ENCODE data around the gene HACL1. TPM values are rescaled to one million over a fixed set of nuclear protein-coding genes. Genes with fewer than 3 reads are reported as not detected.

Gene HACL1
- polyA plus RNA-seq, 3 donors: 19.9 to 26.4 (median 24.9) TPM

DNA sequence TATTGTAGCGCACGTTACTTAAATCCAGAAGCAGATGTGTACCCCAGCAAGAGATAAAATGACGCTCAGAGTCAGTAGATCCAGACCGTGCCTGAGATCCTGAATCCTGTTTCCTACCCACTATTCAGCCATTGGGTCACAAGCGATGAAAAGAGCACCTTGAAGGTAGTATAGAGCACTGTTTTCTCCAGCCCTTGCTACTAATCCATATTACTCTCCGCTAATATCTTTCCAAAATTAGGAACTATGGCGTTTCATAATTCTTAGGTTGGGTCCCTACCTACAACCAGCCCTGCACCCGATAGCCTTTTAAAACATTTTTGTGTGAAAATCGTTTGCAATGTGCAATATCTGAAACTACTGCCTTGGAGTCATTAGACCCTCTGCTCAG lies 772 bp upstream of the HACL1 start:
- no peak for DNase-seq (ENCODE audit: extremely low read depth in 1 of 11, low read depth in 9 of 11, low spot score in 4 of 11)

DNA sequence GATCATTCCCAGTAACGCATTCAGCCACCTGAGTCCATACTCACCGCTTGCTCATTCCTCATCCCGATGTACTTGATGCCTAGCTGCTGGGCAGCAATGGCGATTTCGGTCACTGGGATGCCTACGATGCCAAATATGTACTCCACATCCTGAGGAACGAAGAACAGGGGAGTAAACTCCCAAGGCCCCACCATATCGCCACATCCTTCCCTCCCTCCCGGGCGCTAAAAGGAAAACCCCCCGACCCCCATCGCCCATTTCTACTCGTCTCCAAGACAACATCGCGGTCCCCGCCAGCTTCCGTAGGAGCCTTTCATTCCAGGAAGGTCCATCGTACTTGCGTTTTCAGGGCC lies 347 bp downstream of the HACL1 start:
- peak in 1 of 11 donors; percentile 29 for DNase-seq (ENCODE audit: extremely low read depth in 1 of 11, low read depth in 9 of 11, low spot score in 4 of 11)

DNA sequence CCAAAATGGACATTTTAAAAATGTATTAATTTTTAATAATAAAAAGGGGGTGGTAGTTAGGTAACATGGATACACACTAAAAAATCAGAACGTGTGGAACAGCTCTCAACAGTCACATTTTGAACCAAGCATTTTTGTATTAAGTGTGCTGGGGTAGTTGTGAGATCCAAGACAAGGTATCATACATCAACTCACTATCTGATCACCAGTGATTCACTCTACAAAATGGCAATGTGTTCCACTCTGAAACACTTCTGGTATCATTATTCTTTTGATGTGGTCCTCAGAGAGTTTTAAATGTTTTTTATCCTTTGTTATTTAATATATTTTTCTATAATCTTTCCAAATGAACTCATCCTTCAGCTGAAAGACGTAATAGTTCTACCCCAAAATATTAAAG lies 5.4 kb downstream of the HACL1 start:
- no peak for DNase-seq (ENCODE audit: extremely low read depth in 1 of 11, low read depth in 9 of 11, low spot score in 4 of 11)

DNA sequence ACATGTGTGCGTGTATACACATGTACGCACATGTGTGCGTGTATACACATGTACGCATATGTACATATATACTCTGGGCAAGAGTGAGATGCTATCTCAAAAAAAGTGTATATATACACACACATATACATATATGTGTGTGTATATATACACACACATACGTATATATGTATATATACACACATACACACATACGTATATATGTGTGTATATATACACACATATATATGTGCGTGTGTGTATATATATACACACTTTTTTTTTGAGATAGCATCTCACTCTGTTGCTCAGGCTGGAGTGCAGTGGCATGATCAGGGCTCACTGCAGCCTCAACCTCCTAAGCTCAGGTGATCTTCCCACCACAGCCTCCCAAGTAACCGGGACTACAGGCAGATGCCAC lies 8.4 kb downstream of the HACL1 start:
- DNase-seq (ENCODE audit: extremely low read depth in 1 of 11, low read depth in 9 of 11, low spot score in 4 of 11): no peak

DNA sequence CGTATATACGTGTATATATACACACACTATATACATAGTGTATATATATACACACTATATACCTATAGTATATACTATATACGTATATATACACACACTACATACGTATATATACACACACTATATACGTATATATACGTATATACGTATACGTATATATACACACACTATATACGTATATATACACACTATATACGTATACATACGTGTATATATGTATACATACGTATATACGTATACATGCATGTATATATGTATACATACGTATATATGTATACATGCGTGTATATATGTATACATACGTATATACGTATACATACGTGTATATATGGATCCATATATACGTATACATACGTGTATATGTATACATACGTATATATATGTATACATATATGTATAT lies 9.4 kb downstream of the HACL1 start:
- DNase-seq (ENCODE audit: extremely low read depth in 1 of 11, low read depth in 9 of 11, low spot score in 4 of 11): no peak

DNA sequence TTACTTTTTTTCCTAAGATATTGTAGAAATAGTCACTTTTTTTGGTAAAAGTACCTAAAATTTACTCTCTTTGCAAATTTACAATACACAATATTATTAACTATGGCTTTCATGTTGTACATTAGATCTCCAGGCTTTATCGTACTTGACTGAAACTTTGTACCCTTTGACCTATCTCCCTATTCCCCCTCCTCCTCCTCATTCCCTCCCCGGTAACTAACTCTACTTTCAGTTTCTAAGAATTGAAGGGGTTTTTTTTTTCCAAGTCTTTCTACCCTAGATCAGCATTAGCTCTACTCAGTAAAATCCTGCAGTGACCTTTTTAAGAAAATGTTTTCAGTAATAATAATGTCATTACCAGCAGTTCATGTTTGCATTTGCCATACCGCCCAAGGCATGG lies 10.1 kb downstream of the HACL1 start:
- DNase-seq (ENCODE audit: extremely low read depth in 1 of 11, low read depth in 9 of 11, low spot score in 4 of 11): no peak

DNA sequence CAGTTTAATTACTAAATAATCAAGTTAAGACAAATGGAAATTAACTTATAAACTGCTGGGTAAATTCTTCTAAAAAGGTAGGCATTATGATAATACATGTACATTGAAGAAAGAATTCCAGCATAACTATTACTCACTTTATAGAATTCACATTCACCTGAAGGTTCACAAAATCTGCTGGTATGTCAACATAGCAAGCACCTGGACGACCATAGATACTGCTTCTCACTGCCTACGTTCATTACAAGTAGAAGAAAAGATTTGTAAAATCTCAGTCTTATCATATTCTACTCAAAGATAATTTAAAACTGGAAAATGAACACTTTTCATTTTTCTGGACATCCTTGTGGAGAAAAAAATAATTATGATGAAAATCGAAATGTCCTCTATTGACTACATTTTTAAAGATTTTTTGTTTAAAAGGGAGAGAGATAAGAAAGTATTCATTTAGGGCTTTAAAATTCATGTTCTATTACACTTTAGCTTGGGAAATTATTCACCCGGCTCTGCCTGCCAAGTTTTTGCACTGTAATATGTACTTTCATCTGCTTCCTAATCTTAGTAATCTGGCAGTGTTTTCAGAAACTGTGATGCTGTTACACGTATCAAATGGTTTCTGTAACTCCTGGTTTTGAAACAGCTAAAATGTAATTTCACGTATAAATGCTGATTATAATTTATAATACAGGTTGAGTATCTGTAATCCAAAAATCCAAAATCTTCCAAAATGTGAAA lies 16.1 kb downstream of the HACL1 start:
- no peak for DNase-seq (ENCODE audit: extremely low read depth in 1 of 11, low read depth in 9 of 11, low spot score in 4 of 11)

DNA sequence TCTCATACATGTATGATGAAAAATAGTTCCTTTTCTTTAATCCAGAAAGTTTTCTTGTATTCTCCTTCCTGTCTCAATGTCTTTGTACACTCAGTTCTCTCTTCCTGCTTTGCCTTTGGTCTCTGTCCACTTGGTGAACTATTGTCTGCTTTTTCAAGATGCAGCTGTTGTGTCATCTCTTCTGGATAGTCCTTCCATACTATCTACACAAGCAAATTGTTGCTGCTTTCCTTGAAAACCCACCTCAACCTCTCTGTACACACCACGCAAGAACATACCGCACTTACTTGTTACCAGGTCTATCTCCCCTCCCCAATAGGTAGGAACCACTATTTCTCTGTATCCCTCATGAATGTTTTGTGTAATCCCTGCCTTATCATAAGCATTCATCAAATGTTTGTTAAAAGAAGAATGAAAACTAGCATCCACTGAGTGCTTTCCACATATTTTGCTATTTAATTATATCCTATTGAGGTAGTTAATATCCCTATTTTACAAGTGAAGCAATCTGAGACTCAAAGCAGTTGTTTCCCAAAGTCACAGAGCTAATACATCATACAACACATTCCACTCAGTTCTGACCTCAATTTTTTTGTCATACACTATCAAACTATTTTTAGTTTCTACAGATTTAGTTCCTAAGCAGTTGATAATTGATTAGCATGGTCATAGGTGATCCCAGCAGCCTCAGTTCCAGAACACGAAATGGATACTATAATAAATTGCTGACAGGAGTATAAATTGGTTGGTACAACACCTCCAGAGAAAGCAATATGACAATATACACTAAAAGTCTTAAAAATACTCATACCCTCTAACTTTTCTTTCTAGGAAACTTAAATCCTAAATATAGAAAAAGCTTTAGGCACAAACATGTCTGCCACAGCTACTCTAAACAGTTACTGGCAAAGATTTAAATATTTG lies 19.6 kb downstream of the HACL1 start:
- DNase-seq (ENCODE audit: extremely low read depth in 1 of 11, low read depth in 9 of 11, low spot score in 4 of 11): no peak

DNA sequence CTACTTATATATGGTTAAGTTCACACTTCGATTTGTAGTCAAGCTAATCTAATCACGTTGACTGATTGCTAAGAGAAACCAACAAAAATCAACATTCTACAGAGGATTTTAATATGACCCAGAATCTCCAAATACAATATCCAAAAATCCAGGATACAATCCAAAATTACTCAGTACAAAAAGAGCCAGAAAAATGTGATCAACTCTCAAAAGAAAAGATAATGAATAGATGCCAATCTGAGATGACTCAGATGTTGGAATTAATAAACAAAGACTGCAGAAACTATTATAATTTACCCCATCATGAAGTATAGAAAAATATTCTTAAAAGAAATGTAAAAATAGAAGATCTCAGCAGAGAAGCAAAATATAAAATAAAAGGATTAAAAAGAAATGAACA lies 22.3 kb downstream of the HACL1 start:
- DNase-seq (ENCODE audit: extremely low read depth in 1 of 11, low read depth in 9 of 11, low spot score in 4 of 11): no peak

DNA sequence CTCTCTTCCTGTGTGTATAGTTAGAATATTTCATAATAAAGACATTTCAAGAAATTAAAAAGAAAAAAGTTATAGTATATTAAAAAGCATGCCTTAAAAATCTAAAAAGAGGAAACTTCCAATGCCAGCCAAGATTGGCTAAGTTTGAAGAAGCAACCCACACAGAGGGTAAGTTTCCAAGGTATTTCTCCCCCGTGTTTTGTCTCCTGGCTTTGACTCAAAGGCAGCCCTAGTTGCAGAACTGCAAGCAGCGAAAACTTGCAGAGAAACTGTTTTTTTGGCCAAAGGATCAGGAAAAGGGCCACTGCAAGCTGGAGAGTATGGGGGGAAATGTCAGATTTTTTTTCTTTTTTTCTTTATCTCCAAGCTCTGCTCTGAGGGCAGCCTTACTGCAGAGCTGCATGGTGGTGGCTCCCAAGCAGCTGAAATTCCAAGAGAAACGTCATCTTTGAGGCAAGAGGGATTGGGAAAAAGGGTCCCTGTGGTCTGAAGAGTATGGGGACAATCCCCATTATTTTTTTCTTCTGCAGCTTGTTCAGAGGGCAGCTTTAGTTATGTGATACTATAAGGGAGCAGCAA lies 23.0 kb downstream of the HACL1 start:
- DNase-seq (ENCODE audit: extremely low read depth in 1 of 11, low read depth in 9 of 11, low spot score in 4 of 11): no peak

DNA sequence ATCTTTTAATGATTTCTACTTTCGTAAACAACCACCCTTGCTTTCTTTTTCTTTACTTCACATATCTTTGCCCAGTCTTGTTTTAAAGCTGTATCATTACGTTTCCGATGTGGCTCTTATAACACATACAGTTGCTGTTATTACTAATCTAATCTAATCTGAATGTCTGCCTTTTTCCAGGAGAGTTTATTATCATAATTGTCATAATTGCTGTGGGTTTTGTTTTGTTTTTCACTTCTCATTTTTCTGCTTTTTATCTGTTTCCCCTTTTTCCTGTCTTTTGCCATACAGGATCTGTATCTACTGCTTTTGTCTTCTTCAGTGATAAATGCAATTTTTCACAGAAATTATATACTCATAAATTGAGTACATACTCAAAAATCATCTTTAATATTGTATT lies 24.9 kb downstream of the HACL1 start:
- DNase-seq (ENCODE audit: extremely low read depth in 1 of 11, low read depth in 9 of 11, low spot score in 4 of 11): no peak

DNA sequence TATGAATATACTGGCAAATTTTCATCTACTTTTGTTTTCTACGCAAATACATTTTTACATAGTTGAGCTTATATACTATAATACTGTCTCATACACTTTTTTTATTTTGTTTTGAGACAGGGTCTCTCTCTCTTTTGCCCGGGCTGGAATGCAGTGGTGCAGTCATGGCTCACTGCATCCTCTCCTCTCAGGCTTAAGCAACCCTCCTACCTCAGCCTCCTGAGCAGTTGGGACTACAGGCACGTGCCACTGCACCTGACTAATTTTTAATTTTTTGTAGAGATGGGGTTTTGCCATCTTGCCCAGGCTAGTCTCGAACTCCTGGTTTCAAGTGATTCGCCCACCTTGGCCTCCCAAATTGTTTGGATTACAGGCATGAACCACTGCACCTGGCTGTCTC lies 25.9 kb downstream of the HACL1 start:
- DNase-seq (ENCODE audit: extremely low read depth in 1 of 11, low read depth in 9 of 11, low spot score in 4 of 11): no peak

DNA sequence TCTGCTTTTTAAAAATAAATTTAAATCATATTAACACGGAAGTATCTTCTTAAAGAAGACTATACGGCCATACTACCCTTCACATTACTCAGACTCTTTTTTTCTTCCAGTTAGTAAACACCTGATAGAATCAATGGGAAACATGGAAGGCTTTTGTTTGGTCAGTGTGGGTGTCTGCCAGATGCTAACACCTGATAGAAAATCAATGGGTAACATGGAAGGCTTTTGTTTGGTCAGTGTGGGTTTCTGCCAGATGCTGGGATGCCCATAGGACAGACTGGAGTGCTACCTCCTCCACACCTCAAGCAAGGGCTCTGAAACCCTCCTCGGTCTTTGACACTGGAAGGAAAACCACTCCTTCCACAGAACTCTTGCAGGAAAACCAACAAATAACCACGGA lies 29.2 kb downstream of the HACL1 start:
- DNase-seq (ENCODE audit: extremely low read depth in 1 of 11, low read depth in 9 of 11, low spot score in 4 of 11): no peak

DNA sequence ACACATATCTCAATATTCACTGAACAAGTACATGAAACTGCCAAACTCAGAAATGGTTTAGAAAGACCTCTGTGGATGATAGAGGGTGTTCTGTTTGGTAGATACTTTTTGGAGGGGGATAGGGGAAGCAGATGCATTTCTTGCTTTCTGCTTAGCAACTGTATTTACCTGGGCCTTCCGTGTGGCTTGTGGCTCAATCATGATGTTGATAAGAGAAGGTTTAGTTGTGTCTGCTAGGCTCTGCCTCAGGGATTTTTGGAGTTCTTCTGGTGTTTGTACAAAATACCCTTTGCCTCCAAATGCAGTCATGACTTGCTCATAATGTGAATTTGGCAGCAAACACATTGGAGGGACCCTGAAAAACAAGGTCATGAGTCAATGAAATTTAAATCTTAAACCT lies 38.2 kb downstream of the HACL1 start:
- DNase-seq (ENCODE audit: extremely low read depth in 1 of 11, low read depth in 9 of 11, low spot score in 4 of 11): no peak

DNA sequence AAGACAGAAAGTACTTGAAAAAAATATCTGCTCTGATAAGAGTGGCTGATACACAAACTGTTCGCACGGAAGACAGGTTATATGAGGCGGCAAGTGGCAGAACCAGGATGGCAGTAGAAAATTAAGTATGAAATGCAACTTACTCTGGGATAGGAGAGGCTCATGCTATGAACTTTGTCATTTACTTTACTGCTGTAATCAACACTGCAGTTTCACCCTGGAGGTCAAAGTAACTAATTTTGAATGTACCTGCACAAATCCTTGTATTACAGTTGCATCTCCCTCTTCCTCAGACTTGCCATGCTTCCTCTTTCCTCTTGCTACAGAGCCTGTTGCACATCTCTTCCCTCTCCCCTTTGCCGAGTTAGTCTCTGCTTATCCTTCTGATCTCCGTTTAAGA lies 38.8 kb downstream of the HACL1 start:
- DNase-seq (ENCODE audit: extremely low read depth in 1 of 11, low read depth in 9 of 11, low spot score in 4 of 11): no peak

DNA sequence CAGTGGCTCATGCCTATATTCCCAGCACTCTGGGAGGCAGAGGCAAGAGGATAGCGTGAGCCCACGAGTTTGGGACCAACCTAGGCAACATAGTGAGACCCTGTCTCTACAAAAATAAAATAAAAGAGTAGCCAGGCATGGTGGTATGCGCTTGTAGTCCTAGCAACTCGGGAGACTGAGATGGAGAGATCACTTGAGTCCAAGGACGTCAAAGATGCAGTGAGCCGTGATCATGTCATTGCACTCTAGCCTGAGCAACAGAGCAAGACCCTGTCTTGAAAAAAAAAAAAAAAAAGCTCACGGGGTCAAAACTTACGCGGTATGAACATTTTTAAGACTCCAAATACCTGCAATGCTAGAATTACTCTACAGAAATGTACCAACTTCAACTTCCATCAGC lies 42.8 kb downstream of the HACL1 start:
- no peak for DNase-seq (ENCODE audit: extremely low read depth in 1 of 11, low read depth in 9 of 11, low spot score in 4 of 11)

DNA sequence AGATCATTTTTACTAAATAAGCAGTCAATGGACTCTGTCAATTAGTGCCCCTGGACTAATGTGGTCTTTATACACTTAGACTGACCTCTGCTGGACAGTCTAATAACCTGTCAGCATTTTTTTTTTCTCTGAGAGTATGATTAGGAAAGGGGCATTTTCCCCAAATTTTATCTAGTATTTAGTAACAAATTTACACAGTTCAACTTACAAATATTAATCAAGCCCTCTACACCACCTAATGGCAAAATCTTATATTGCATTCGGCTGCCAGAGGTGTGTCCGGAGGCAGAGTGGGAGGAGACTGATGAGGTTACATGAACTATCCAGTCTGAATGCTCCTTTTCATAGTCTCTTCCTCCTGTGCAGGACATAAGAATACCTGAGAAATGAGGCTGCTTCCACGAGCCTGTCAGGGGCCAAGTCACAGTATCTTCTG lies 43.8 kb downstream of the HACL1 start:
- DNase-seq (ENCODE audit: extremely low read depth in 1 of 11, low read depth in 9 of 11, low spot score in 4 of 11): peak in 10 of 11 donors; percentile 13 to 55 (median 38)

DNA sequence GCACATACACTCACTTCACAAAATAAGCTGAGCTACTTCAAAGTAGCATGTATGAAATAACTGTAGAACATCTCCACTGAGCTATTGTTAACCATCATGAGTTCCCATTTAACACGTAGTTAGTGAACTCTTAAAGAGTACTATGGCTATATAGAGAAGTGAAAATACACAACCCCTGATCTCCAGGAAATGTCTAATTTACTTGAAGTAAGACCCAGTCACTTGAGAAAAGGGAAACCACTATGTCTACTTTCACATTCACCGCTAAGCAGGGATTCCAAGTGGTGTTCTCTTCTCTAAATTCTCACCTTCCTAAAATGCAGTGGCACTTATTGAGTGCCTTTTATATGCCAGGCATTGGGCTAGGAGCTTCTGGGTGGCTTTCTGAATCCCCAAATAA lies 44.9 kb downstream of the HACL1 start:
- DNase-seq (ENCODE audit: extremely low read depth in 1 of 11, low read depth in 9 of 11, low spot score in 4 of 11): no peak

DNA sequence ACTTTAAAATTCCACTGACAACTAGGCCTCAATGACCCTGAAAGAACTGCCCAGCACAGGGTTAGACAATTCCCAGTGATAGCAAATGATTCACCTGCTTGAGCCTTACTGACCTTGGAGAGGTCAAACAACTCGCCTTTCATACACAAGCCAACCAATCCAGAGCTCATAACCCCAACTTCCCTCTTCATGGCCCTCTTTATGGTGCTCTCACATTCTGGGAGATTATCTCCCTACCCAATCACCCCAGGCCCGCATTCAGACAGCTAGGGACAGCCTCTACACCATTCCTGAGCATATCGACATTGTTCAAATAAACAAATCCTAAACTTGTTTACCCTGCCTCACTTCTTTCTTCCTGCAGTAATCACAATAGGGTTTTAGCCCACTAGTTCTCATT lies 47.6 kb downstream of the HACL1 start:
- DNase-seq (ENCODE audit: extremely low read depth in 1 of 11, low read depth in 9 of 11, low spot score in 4 of 11): no peak

DNA sequence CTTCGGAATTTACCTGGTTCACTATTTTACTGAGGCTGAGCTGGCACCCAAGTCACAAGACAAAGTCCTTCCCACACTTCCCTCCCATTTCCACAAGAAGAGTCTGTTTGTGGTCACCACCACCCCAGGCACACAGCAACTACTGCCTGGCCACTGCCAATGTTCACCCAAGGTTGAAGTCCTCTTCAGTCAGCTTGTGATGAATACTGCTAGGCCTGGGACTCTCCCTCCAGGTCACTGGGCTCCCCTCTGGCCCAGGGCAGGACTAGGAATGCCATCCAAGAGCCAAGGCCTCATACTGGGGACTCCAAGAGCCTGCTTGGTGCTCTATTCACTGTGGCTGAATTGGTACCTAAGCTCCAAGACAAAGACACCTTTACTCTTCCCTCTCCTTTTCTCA lies 49.5 kb downstream of the HACL1 start:
- DNase-seq (ENCODE audit: extremely low read depth in 1 of 11, low read depth in 9 of 11, low spot score in 4 of 11): no peak

Measured in renal cortex interstitium (tissue), 11 donors.